Neural cell (in vitro differentiated cells): ENCODE measurements around the gene SYT7.

ENCODE experiments used
- CTCF ChIP-seq: fragments of 450-650 bp; IDR thresholded peaks from 2 replicates; pipeline ENCODE4 v1.5.1; 2014; ENCODE audit warnings: antibody characterized with exemption, mild to moderate bottlenecking, moderate library complexity; ENCODE audit not compliant: poor library complexity, severe bottlenecking
- EP300 ChIP-seq: fragments of 450-650 bp; conservative IDR thresholded peaks from 2 replicates; pipeline ENCODE4 v1.6.1; 2014; ENCODE audit warnings: antibody characterized with exemption, mild to moderate bottlenecking, moderate library complexity; ENCODE audit not compliant: poor library complexity, severe bottlenecking
- EZH2 ChIP-seq: fragments of 200-600, 300-800 bp; shearing (Covaris generic), sonication (generic); IDR thresholded peaks from 2 replicates; pipeline ENCODE4 v1.6.1; 2014; ENCODE audit warnings: antibody characterized with exemption, low read length, borderline replicate concordance, mild to moderate bottlenecking; ENCODE audit not compliant: insufficient read depth, poor library complexity, severe bottlenecking
- MXI1 ChIP-seq: fragments of 450-650 bp; conservative IDR thresholded peaks from 2 replicates; pipeline ENCODE4 v1.6.1; 2014; ENCODE audit warnings: antibody characterized with exemption, mild to moderate bottlenecking; ENCODE audit not compliant: poor library complexity, severe bottlenecking
- POLR2AphosphoS5 ChIP-seq: IDR thresholded peaks from 2 replicates; pipeline ENCODE4 v1.6.1; 2012
- RAD21 ChIP-seq: fragments of 450-650 bp; conservative IDR thresholded peaks from 2 replicates; pipeline ENCODE4 v1.6.1; 2014; ENCODE audit warnings: antibody characterized with exemption, mild to moderate bottlenecking, moderate library complexity
- REST ChIP-seq: IDR thresholded peaks from 2 replicates; pipeline ENCODE4 v1.6.1; 2012; ENCODE audit warnings: borderline replicate concordance
- SMC3 ChIP-seq: fragments of 450-650 bp; conservative IDR thresholded peaks from 2 replicates; pipeline ENCODE4 v1.6.1; 2014; ENCODE audit warnings: antibody characterized with exemption, mild to moderate bottlenecking, moderate library complexity; ENCODE audit not compliant: poor library complexity
- TAF1 ChIP-seq: IDR thresholded peaks from 2 replicates; pipeline ENCODE4 v1.6.1; 2012; ENCODE audit warnings: low read depth

GRCh38 chr11:61524963-61525587 lies 55.8 kb downstream of the SYT7 start:
- TF ChIP-seq CTCF: no peak
- TF ChIP-seq POLR2AphosphoS5: no peak
- no peak for TF ChIP-seq EZH2
- TF ChIP-seq TAF1: no peak
- TF ChIP-seq RAD21: no peak
- TF ChIP-seq SMC3: no peak
- TF ChIP-seq EP300: no peak
- no peak for TF ChIP-seq REST
- no peak for TF ChIP-seq MXI1
